B cell (primary cell): ENCODE results near the gene GBE1.
"Not testable (repeated sequence)": the region's sequence is repeated elsewhere in the genome, so short reads cannot be mapped to it uniquely, and the experiment has no call there.

Experiments used
- EZH2 ChIP-seq: IDR thresholded peaks from 2 replicates; pipeline ENCODE4 v1.6.1; 2012; ENCODE audit warnings: borderline replicate concordance, low read depth, mild to moderate bottlenecking, moderate library complexity, low read length; ENCODE audit not compliant: insufficient read depth, poor library complexity, severe bottlenecking
- TF ChIP-seq, protein P1 (sequence below): fragments of 200-600 bp; IDR thresholded peaks from one replicate; pipeline ENCODE4 v1.8.0; 2022; ENCODE audit warnings: antibody characterized with exemption, mild to moderate bottlenecking

- TF ChIP-seq, protein P1, sequence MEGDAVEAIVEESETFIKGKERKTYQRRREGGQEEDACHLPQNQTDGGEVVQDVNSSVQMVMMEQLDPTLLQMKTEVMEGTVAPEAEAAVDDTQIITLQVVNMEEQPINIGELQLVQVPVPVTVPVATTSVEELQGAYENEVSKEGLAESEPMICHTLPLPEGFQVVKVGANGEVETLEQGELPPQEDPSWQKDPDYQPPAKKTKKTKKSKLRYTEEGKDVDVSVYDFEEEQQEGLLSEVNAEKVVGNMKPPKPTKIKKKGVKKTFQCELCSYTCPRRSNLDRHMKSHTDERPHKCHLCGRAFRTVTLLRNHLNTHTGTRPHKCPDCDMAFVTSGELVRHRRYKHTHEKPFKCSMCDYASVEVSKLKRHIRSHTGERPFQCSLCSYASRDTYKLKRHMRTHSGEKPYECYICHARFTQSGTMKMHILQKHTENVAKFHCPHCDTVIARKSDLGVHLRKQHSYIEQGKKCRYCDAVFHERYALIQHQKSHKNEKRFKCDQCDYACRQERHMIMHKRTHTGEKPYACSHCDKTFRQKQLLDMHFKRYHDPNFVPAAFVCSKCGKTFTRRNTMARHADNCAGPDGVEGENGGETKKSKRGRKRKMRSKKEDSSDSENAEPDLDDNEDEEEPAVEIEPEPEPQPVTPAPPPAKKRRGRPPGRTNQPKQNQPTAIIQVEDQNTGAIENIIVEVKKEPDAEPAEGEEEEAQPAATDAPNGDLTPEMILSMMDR = not testable (repeated sequence)
- not testable (repeated sequence) for TF ChIP-seq EZH2
Measured at GRCh38 chr3:81492471-81492870, 269.0 kb downstream of the GBE1 start.
